Stromal cell of bone marrow (primary cell): Measurements from ENCODE around the gene C1QTNF6.

Source experiments
- DNase-seq: peaks from one replicate; pipeline ENCODE4 v3.0.0-alpha.2; 2012; ENCODE audit warnings: low read depth

C1QTNF6 gene

GRCh38 chr22:37141971-37142370 is 46.1 kb downstream of the C1QTNF6 start:
- DNase-seq = no peak

- DNase-seq = no peak
These were observed 46.6 kb downstream of the C1QTNF6 start for GRCh38 chr22:37141476-37141875.

GRCh38 chr22:37140686-37141323 is 47.2 kb downstream of the C1QTNF6 start:
- DNase-seq = no peak

- no peak for DNase-seq
These were observed 48.3 kb downstream of the C1QTNF6 start for GRCh38 chr22:37139762-37140161.

- no peak for DNase-seq
These were observed 49.0 kb downstream of the C1QTNF6 start for GRCh38 chr22:37138849-37139561.

GRCh38 chr22:37137903-37138665 is 50.0 kb downstream of the C1QTNF6 start:
- DNase-seq = no peak

GRCh38 chr22:37137131-37137530 is 50.9 kb downstream of the C1QTNF6 start:
- DNase-seq = no peak

GRCh38 chr22:37135023-37135422 is 53.0 kb downstream of the C1QTNF6 start:
- DNase-seq = no peak

- DNase-seq = no peak
These were observed 54.6 kb downstream of the C1QTNF6 start for GRCh38 chr22:37133304-37134018.

GRCh38 chr22:37132773-37133172 is 55.3 kb downstream of the C1QTNF6 start:
- DNase-seq = no peak
